T-helper 2 cell treated with Interferon-gamma antibody and Interleukin-4, amounts not matched to agents 100 ng/mL and 5 ng/mL, for 36 hours (primary cell): ENCODE measurements around the gene SDCBP2. TPM values are rescaled to one million over a fixed set of nuclear protein-coding genes. Genes with fewer than 3 reads are reported as not detected.

Experiments
- intact Hi-C: fragments of 100-400 bp; cut with micrococcal nuclease; formaldehyde crosslinking; loops from one replicate; pipeline ENCODE4 v1.15.1; 2023
- total RNA-seq: library from RNA; stranded (reverse); gene quantifications from 2 replicates; pipeline ENCODE4 v1.2.3, GENCODE V29; 2022

The SDCBP2 gene
- total RNA-seq, 1 donor from 2014 or later, result 3.7 TPM

GRCh38 chr20:1298888-1299511, 29.9 kb downstream of the SDCBP2 start:
- intact Hi-C loops, result no loop called here

GRCh38 chr20:1298166-1298565, 30.8 kb downstream of the SDCBP2 start:
- intact Hi-C loops, result no loop called here

- intact Hi-C loops, result no loop called here
These were observed 31.5 kb downstream of the SDCBP2 start for GRCh38 chr20:1297486-1297885.

DNA sequence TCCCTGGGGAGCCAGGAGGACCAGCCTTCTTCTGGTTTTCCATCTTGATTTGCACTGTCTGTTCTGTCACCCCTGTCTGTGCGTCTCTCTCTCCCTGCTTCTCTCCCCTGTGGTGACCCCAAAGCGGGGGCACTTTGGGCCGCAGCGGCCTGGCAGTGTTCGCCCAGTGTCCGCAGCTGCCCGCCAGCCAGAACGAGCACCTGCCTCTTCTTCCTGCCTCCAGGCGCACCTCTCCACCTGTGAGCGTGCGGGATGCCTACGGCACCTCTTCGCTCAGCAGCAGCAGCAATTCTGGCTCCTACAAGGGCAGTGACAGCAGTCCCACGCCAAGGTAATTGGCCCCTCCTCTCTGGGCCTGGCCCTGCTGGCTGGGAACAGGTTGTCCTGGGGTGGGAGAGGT, 32.0 kb downstream of the SDCBP2 start:
- intact Hi-C loops, result no loop called here

- intact Hi-C loops, result no loop called here
These were observed 32.8 kb downstream of the SDCBP2 start for GRCh38 chr20:1296117-1296610.

DNA sequence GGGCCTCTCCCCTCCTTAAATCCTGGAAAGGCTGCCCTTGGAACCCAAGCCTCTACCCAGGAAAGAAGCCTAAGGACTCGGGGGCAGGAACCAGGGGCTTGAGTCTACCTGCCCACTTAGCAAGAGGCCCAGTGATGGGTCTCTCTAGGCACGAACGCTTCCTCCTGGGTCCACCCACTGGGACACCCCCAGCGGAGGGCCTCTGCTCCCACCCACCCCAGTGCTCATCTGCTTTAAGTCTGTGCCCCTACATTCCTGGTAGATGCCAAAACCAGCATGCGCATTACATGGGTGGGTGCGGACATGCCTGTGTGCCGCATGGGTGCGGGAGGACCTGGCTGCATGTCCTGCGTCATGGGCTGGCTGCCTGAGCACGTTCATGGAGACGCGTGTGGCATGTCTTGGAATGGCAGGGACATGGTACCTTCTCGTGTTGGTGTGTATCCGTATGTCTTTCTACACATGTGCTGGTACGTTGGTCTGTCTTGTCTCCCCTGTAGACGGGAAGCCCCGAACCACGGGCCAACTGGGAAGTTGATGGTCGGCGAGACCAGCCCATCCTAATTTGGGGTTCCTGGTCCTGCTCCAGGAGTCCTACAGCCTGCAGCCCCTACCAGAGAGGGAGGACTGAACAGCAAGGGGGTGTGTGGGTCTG, 33.5 kb downstream of the SDCBP2 start:
- intact Hi-C loops, result no loop called here

GRCh38 chr20:1294497-1294896, 34.4 kb downstream of the SDCBP2 start:
- intact Hi-C loops, result no loop called here

GRCh38 chr20:1293641-1294379, 35.1 kb downstream of the SDCBP2 start:
- intact Hi-C loops, result no loop called here

GRCh38 chr20:1292620-1293019, 36.3 kb downstream of the SDCBP2 start:
- intact Hi-C loops, result no loop called here

DNA sequence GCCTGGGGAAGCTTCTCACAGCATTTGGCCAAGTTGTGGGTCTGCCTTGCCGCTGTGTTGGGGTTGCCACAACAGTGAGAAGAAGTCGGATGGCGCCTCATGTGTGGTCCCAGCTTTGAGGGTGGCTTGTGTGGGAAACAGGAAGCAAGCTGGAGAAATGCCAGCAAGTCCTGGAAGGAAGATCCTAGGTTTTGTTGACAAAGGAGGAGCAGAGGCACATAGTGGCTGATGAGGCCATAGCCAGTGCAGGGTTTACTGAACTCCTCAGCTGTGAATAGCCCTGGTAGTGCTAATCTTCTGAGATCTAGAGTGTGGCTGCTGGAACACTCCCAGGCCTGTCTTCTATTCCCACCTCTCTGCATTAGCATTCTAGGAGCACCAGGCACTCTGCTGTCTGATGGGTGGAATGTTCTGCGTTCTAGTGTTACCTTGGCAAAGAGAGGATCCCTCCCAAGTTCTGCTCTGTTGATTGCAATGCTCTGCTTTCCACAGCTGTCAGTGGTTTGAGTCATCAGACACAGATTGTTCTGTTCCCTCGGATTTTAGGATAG, 37.7 kb downstream of the SDCBP2 start:
- intact Hi-C loops, result no loop called here

DNA sequence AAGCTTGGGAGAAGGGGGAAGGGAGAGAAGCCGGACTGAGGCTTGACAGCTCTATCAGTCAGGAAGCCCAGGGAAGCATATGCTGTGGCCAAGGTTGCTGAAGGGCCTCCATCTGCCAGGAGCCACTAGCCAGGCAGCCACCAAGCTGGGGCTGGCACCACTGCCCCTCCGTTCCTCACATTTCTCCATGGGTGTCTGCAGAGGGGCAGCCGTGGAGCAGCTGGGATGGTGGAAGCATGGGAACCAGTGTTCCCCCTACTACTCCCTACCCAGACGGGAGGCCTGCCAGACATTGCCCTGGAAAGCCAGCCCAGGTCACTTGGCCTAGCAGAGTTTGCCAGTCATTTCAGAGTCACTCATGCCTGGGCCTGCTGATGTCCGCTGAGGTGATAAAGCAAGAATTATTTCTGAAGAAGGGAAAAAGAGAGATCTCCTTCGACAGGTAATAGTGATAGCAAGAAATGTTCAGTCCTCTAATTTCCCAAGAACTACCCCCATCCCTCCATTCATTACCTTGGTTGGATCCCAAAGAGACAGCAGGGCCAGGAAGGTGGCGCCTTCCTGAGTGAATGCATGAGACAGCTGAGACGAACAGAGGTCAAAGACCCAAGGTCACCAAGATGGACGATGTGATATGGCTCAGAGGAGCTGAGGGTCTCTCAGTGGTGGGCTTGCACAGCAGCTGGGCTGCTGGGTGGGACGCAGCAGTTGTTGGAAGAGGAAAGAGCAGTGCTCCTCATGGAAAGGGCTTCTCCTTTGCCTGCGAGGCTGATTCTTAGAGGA, 41.0 kb downstream of the SDCBP2 start:
- intact Hi-C loops, result no loop called here

DNA sequence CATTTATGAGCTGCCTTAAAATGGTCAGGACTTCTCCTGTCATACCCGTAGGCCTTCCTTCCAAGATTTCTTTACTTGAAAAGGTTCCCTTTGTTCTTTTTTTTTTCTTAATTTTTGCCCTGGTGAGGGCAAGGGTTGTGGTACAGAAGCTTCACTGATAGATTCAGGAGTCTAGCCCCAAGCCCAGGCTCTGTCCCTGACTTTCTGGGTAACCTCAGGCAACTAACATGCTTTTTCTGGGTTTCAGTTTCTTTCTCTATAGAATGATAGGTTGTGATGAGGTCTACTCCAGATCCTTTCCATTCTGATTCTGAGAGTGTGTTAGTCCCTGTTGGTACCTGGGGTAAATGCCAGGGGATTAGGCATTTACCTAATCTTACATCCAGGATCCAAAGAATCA, 41.6 kb downstream of the SDCBP2 start:
- intact Hi-C loops, result no loop called here

GRCh38 chr20:1286267-1287024, 42.5 kb downstream of the SDCBP2 start:
- intact Hi-C loops, result no loop called here

- intact Hi-C loops, result no loop called here
These were observed 45.1 kb downstream of the SDCBP2 start for GRCh38 chr20:1283522-1284510.

- intact Hi-C loops, result no loop called here
These were observed 46.0 kb downstream of the SDCBP2 start for GRCh38 chr20:1282966-1283365.

DNA sequence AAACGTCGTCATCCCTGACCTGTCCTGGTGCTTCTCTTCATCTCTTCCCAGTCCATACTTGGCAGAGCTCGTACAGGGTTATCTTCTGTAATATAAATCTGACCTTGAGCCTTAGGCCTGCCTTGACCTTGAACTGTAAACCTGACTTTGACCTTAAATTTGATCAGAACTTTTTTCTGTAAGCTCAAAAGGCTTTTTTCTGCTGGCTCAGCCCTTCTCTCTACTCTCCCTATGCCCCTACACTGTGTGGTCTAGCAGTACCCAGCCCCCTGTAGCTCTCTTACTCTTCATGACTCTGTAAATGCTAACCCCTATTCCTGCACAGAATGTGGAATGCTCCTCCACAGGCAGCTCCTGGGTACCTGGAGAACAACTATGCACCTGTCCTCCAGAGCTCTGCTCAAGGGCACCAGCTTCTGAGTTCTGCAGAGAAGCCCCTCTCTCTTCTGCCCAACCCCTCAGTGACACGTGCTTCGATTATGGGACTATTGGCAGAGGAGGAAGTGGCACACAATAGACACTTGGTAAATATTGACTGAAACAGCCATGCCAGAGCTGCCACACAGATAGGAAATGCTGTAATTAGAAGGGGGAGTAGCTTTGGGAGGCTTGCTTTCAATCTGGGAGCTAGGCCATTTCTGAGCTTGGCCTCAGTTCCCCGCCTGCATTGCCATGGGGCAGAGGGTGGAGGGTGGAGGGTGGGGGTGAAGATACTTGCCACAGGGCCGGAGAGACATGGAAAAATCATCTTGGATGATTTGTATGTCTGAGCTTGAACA, 47.5 kb downstream of the SDCBP2 start:
- intact Hi-C loops, result no loop called here

- intact Hi-C loops, result no loop called here
These were observed 48.5 kb downstream of the SDCBP2 start for GRCh38 chr20:1280195-1281102.

- intact Hi-C loops, result no loop called here
These were observed 49.9 kb downstream of the SDCBP2 start for GRCh38 chr20:1278993-1279392.
